ENCODE measurements around the gene EFNB2. TPM values are rescaled to one million over a fixed set of nuclear protein-coding genes. Genes with fewer than 3 reads are reported as not detected.

Gene EFNB2
- total and polyA plus RNA-seq, 2 donors from 2014 or later, result 12.7 to 32.8 TPM

DNA sequence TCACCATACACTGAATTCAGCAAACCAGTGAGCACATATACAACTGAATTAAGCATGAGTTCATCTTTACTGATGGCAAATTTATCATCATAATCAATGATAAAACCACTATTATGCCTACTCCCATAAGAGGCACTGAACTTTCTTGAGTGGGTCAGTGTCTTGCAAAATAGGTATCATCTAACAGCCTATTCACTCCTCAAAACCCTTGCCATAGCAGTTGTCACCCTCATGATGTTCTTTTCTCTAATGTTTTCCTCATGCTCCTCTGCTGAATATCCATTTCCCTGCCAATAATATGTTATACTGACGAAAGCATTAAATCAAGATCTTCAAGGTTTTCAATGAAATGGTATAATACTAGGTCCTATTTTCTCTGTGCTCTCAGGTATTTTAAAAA, 26.8 kb upstream of the EFNB2 start:
- intact Hi-C loops (cut with DNase I), result no loop called here
- no peak overlapping the region for H3K27ac ChIP-seq (ENCODE audit: low read depth in 2 of 2, low read length in 2 of 2)
- no peaks in the 10 kb centered on the region for H3K9me3 ChIP-seq (ENCODE audit: control insufficient read depth in 2 of 3, insufficient read depth in 1 of 3, low read length in 3 of 3)
- TF ChIP-seq, protein P1, sequence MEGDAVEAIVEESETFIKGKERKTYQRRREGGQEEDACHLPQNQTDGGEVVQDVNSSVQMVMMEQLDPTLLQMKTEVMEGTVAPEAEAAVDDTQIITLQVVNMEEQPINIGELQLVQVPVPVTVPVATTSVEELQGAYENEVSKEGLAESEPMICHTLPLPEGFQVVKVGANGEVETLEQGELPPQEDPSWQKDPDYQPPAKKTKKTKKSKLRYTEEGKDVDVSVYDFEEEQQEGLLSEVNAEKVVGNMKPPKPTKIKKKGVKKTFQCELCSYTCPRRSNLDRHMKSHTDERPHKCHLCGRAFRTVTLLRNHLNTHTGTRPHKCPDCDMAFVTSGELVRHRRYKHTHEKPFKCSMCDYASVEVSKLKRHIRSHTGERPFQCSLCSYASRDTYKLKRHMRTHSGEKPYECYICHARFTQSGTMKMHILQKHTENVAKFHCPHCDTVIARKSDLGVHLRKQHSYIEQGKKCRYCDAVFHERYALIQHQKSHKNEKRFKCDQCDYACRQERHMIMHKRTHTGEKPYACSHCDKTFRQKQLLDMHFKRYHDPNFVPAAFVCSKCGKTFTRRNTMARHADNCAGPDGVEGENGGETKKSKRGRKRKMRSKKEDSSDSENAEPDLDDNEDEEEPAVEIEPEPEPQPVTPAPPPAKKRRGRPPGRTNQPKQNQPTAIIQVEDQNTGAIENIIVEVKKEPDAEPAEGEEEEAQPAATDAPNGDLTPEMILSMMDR (IDR thresholded peaks at IDR 0.05; ENCODE audit: borderline replicate concordance, extremely low read depth, insufficient read depth), result no peak
- FAIRE-seq (no peak), DNase-seq (no peak)
- H3K4me1 ChIP-seq (ENCODE audit: control insufficient read depth in 2 of 3, insufficient read depth in 2 of 3, low read depth in 1 of 3, low read length in 3 of 3), result peaks cover 6 to 26% (median 20%) of the 10 kb centered on the region in 3 donors
- H3K36me3 ChIP-seq (ENCODE audit: control insufficient read depth in 2 of 3, insufficient read depth in 3 of 3, low read length in 3 of 3), result peaks cover 0 to 20% (median 4%) of the 10 kb centered on the region in 3 donors
- H3K27me3 ChIP-seq (ENCODE audit: control insufficient read depth, insufficient read depth, low read length), result no peaks in the 10 kb centered on the region
- H3K9ac ChIP-seq (ENCODE audit: low read length in 3 of 3), result no peak overlapping the region
- no peak overlapping the region for H3K4me3 ChIP-seq (ENCODE audit: low read length in 3 of 3)

DNA sequence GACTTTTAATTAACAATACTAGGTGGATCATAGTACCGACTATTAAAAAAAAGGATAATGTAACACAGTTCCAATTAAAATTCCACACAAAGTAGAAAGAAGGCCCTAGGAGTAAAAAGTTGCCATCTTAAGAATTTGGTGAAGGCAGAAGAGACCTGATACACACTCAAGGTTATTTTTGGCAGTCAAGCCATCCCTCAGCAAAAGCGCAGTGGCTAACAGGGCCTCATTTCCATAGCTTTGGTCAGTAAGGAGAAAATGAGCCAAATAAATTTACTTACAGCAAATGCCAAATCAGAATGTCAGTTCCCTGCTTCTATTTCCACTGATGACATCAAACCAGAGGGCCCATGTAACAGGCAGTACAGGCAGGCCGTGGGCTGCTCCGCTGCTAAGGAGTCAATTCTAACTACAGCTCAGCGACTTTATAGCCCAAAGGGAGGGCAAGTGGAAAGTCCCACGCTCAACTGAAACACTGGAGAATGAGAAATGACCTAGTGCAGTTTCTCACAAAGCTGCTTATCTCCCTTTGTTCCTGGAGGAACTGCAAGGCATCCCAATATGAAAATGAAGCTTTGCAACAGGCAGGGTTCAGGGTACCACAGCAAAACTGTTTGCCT, 26.2 kb upstream of the EFNB2 start:
- DNase-seq (peak in 3 of 5 donors; percentile 51 to 79 (median 69)), FAIRE-seq (no peak)
- Histone ChIP-seq H3K4me3 (ENCODE audit: low read length in 3 of 3) (no peak overlapping the region), H3K9me3 (ENCODE audit: control insufficient read depth in 2 of 3, insufficient read depth in 1 of 3, low read length in 3 of 3) (no peaks in the 10 kb centered on the region), H3K27me3 (ENCODE audit: control insufficient read depth, insufficient read depth, low read length) (no peaks in the 10 kb centered on the region), H3K4me1 (ENCODE audit: control insufficient read depth in 2 of 3, insufficient read depth in 2 of 3, low read depth in 1 of 3, low read length in 3 of 3) (peaks cover 6 to 26% (median 20%) of the 10 kb centered on the region in 3 donors), H3K27ac (ENCODE audit: low read depth in 2 of 2, low read length in 2 of 2) (peak overlapping the region in 1 of 2 donors; percentile 10), H3K9ac (ENCODE audit: low read length in 3 of 3) (peak overlapping the region in 2 of 3 donors; percentile 7 to 19), H3K36me3 (ENCODE audit: control insufficient read depth in 2 of 3, insufficient read depth in 3 of 3, low read length in 3 of 3) (peaks cover 0 to 20% (median 4%) of the 10 kb centered on the region in 3 donors)
- intact Hi-C loops (cut with DNase I), result no loop called here
- TF ChIP-seq, protein P1 (IDR thresholded peaks at IDR 0.05; ENCODE audit: borderline replicate concordance, extremely low read depth, insufficient read depth), result no peak

DNA sequence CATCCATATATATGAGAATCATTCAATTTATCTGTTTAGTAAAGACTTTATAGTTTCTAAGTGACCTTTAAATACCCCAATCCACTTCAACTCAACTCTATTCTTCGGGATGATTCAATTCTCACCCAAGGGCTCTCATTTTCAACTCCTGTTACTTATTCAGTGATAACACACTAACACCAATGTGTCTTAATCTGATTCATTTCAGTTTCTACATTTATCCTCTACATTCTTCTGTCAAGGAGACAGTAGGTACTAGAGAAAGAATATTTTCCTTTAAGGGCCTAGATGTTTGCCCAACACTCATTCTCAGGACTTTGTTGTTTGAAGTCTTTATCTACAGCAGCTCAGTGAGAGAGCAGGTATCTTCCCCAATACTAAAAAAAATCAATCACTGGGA, 25.4 kb upstream of the EFNB2 start:
- H3K27me3 ChIP-seq (ENCODE audit: control insufficient read depth, insufficient read depth, low read length), result no peaks in the 10 kb centered on the region
- H3K36me3 ChIP-seq (ENCODE audit: control insufficient read depth in 2 of 3, insufficient read depth in 3 of 3, low read length in 3 of 3), result peaks cover 1 to 26% (median 9%) of the 10 kb centered on the region in 3 donors
- H3K4me3 ChIP-seq (ENCODE audit: low read length in 3 of 3), result no peak overlapping the region
- TF ChIP-seq, protein P1 (IDR thresholded peaks at IDR 0.05; ENCODE audit: borderline replicate concordance, extremely low read depth, insufficient read depth), result no peak
- H3K4me1 ChIP-seq (ENCODE audit: control insufficient read depth in 2 of 3, insufficient read depth in 2 of 3, low read depth in 1 of 3, low read length in 3 of 3), result peaks cover 6 to 23% (median 20%) of the 10 kb centered on the region in 3 donors
- no peak overlapping the region for H3K27ac ChIP-seq (ENCODE audit: low read depth in 2 of 2, low read length in 2 of 2)
- DNase-seq, result no peak
- intact Hi-C loops (cut with DNase I), result no loop called here
- no peaks in the 10 kb centered on the region for H3K9me3 ChIP-seq (ENCODE audit: control insufficient read depth in 2 of 3, insufficient read depth in 1 of 3, low read length in 3 of 3)
- H3K9ac ChIP-seq (ENCODE audit: low read length in 3 of 3), result no peak overlapping the region
- no peak for FAIRE-seq
